WERI-Rb-1 (cell line): ENCODE results near the gene CYP2C18.
"Not testable (repeated sequence)": the region's sequence is repeated elsewhere in the genome, so short reads cannot be mapped to it uniquely, and the experiment has no call there.

Experiments used
- DNase-seq: peaks from one replicate; pipeline ENCODE4 v3.0.0-alpha.2; 2020
- H3K27ac ChIP-seq: fragments of 250-450 bp; sonication (Bioruptor Pico); 2 replicates; pipeline ENCODE4 v1.5.1; 2020; ENCODE audit warnings: mild to moderate bottlenecking, moderate library complexity
- H3K27me3 ChIP-seq: fragments of 250-450 bp; sonication (Bioruptor Pico); 2 replicates; pipeline ENCODE4 v1.5.1; 2021; ENCODE audit warnings: mild to moderate bottlenecking, low read depth, moderate library complexity; ENCODE audit not compliant: insufficient read depth, severe bottlenecking
- H3K36me3 ChIP-seq: fragments of 250-450 bp; sonication (Bioruptor Pico); 2 replicates; pipeline ENCODE4 v1.5.1; 2020; ENCODE audit warnings: mild to moderate bottlenecking, moderate library complexity
- H3K4me3 ChIP-seq: 2 replicates; pipeline ENCODE4 v1.5.1; 2011; ENCODE audit warnings: low read depth, mild to moderate bottlenecking, control low read depth, low read length
- H3K9me3 ChIP-seq: fragments of 250-450 bp; sonication (Bioruptor Pico); 2 replicates; pipeline ENCODE4 v1.5.1; 2021; ENCODE audit warnings: mild to moderate bottlenecking, moderate library complexity; ENCODE audit not compliant: severe bottlenecking
- CTCF ChIP-seq: IDR thresholded peaks from 2 replicates; pipeline ENCODE4 v1.5.1; 2011; ENCODE audit warnings: low read depth, mild to moderate bottlenecking, control low read depth, inconsistent platforms, low read length

Gene CYP2C18

GRCh38 chr10:94645285-94645684 lies 38.2 kb upstream of the CYP2C18 start:
- DNase-seq, result no peak
- H3K4me3 ChIP-seq, result no peak overlapping the region

GRCh38 chr10:94655201-94655600 lies 28.3 kb upstream of the CYP2C18 start:
- not testable (repeated sequence) for H3K9me3 ChIP-seq, H3K36me3 ChIP-seq, H3K27ac ChIP-seq, H3K27me3 ChIP-seq, DNase-seq, H3K4me3 ChIP-seq

More at GRCh38 chr10:94645285-94645684, 38.2 kb upstream of the CYP2C18 start:
- Histone ChIP-seq H3K27me3 (no peaks in the 10 kb centered on the region), H3K27ac (no peak overlapping the region), H3K36me3 (no peaks in the 10 kb centered on the region), H3K9me3 (no peaks in the 10 kb centered on the region)
- TF ChIP-seq CTCF, result no peak

GRCh38 chr10:94663061-94663460 lies 20.5 kb upstream of the CYP2C18 start:
- H3K36me3 ChIP-seq, DNase-seq, H3K4me3 ChIP-seq, H3K27ac ChIP-seq, H3K9me3 ChIP-seq: not testable (repeated sequence)
- H3K27me3 ChIP-seq, result peaks cover 21% of the 10 kb centered on the region

- peaks cover 20% of the 10 kb centered on the region for H3K27me3 ChIP-seq
- no peak overlapping the region for H3K27ac ChIP-seq
- TF ChIP-seq CTCF, result no peak
- H3K4me3 ChIP-seq, result no peak overlapping the region
- no peaks in the 10 kb centered on the region for H3K36me3 ChIP-seq
- no peaks in the 10 kb centered on the region for H3K9me3 ChIP-seq
- no peak for DNase-seq
These were observed 17.0 kb upstream of the CYP2C18 start for GRCh38 chr10:94666391-94667102.

GRCh38 chr10:94673614-94674321 lies 9.8 kb upstream of the CYP2C18 start:
- Histone ChIP-seq H3K4me3 (no peak overlapping the region), H3K9me3 (no peaks in the 10 kb centered on the region), H3K27ac (no peak overlapping the region), H3K27me3 (peaks cover 9% of the 10 kb centered on the region), H3K36me3 (no peaks in the 10 kb centered on the region)
- TF ChIP-seq CTCF, result no peak
- DNase-seq, result no peak

GRCh38 chr10:94676496-94676895 lies 7.0 kb upstream of the CYP2C18 start:
- no peak for TF ChIP-seq CTCF
- no peak for DNase-seq
- Histone ChIP-seq H3K4me3 (no peak overlapping the region), H3K36me3 (no peaks in the 10 kb centered on the region), H3K9me3 (no peaks in the 10 kb centered on the region), H3K27me3 (peaks cover 9% of the 10 kb centered on the region), H3K27ac (no peak overlapping the region)
